H1 (cell line): ENCODE measurements around the gene ITIH1. TPM values are rescaled to one million over a fixed set of nuclear protein-coding genes. Genes with fewer than 3 reads are reported as not detected.

Experiments
- CTCF ChIA-PET: fragments of 300-600 bp; sonication (Branson Sonifier 250); formaldehyde crosslinking; loops from one replicate; lab custom pipeline; 2021; ENCODE audit not compliant: partially characterized antibody; lab: Charles Lee
- POLR2A ChIA-PET: fragments of 300-600 bp; sonication (Branson Sonifier 250); formaldehyde crosslinking; loops from one replicate; lab custom pipeline; 2021; ENCODE audit warnings: inconsistent platforms; ENCODE audit not compliant: partially characterized antibody; lab: Charles Lee
- DNase-seq, 2 experiments: peaks; one replicate each; pipeline versions ENCODE4 v3.0.0 to v3.0.0-alpha.2; 2010 to 2022; ENCODE audit warnings: low spot score in 2 of 2, low read depth in 1 of 2, mixed read lengths in 1 of 2
- FAIRE-seq: peaks from 2 replicates; lab custom pipeline; 2011; peaks lifted over from hg19 to GRCh38; lab: Jason Lieb, UNC
- H2AFZ ChIP-seq: 2 replicates; pipeline ENCODE4 v1.8.1; 2012; ENCODE audit warnings: low read length, inconsistent platforms
- H2AK5ac ChIP-seq: 2 replicates; pipeline ENCODE4 v1.6.1; 2013; ENCODE audit warnings: low read depth, low read length
- H2BK120ac ChIP-seq: replicated peaks from 2 replicates; pipeline ENCODE3; 2013; ENCODE audit warnings: low read depth, low read length, inconsistent platforms
- H2BK12ac ChIP-seq: 2 replicates; pipeline ENCODE4 v1.6.1; 2013; ENCODE audit warnings: low read depth, low read length
- H2BK15ac ChIP-seq: 2 replicates; pipeline ENCODE4 v1.6.1; 2013; ENCODE audit warnings: low read length
- H2BK20ac ChIP-seq: 2 replicates; pipeline ENCODE4 v1.6.1; 2013; ENCODE audit warnings: low read length
- H2BK5ac ChIP-seq: 2 replicates; pipeline ENCODE4 v1.6.1; 2013; ENCODE audit warnings: low read depth, low read length
- H3K14ac ChIP-seq: 2 replicates; pipeline ENCODE4 v1.6.1; 2013; ENCODE audit warnings: inconsistent platforms; ENCODE audit not compliant: insufficient read length
- H3K18ac ChIP-seq: 2 replicates; pipeline ENCODE4 v1.6.1; 2013; ENCODE audit warnings: low read length; ENCODE audit errors: extremely low read depth
- H3K23ac ChIP-seq: 2 replicates; pipeline ENCODE4 v1.6.1; 2013; ENCODE audit warnings: inconsistent platforms; ENCODE audit not compliant: insufficient read length
- H3K23me2 ChIP-seq: 2 replicates; pipeline ENCODE4 v1.6.1; 2013; ENCODE audit warnings: low read depth, low read length
- H3K27ac ChIP-seq: 2 replicates; pipeline ENCODE4 v1.6.1; 2011; ENCODE audit warnings: low read depth, low read length, inconsistent platforms
- H3K27me3 ChIP-seq, 4 experiments: replicated peaks in 1 of 4; 1 replicate in 1 of 4; 2 replicates in 3 of 4; pipeline versions ENCODE4 v1.6.1 to v1.8.1; 2011 to 2013; ENCODE audit warnings: low read length in 3 of 4, mild to moderate bottlenecking in 3 of 4, inconsistent platforms in 2 of 4, mixed read lengths in 2 of 4, moderate library complexity in 1 of 4; ENCODE audit not compliant: control insufficient read depth in 3 of 4, insufficient read depth in 3 of 4; ENCODE audit errors: extremely low read depth in 1 of 4
- H3K36me3 ChIP-seq, 4 experiments: 2 replicates each; pipeline versions ENCODE4 v1.6.1 to v1.8.1; 2011 to 2013; ENCODE audit warnings: mild to moderate bottlenecking in 4 of 4, low read length in 3 of 4, moderate library complexity in 2 of 4, control low read depth in 1 of 4, inconsistent platforms in 1 of 4; ENCODE audit not compliant: insufficient read depth in 4 of 4, control insufficient read depth in 2 of 4
- H3K4ac ChIP-seq: replicated peaks from 2 replicates; pipeline ENCODE3; 2013; ENCODE audit warnings: low read length, low read depth, mixed read lengths, inconsistent platforms; ENCODE audit not compliant: insufficient read length
- H3K4me1 ChIP-seq, 4 experiments: replicated peaks in 1 of 4; 1 replicate in 1 of 4; 2 replicates in 3 of 4; pipeline versions ENCODE4 v1.6.1 to v1.8.1; 2011 to 2013; ENCODE audit warnings: low read length in 3 of 4, inconsistent platforms in 2 of 4, mixed read lengths in 1 of 4; ENCODE audit not compliant: insufficient read depth in 4 of 4, control insufficient read depth in 3 of 4
- H3K4me2 ChIP-seq, 2 experiments: 2 replicates each; pipeline versions ENCODE4 v1.6.1 to v1.8.1; 2011 to 2013; ENCODE audit warnings: low read depth in 2 of 2, low read length in 2 of 2, control low read depth in 1 of 2, inconsistent platforms in 1 of 2, mild to moderate bottlenecking in 1 of 2; ENCODE audit not compliant: insufficient read depth in 1 of 2
- H3K4me3 ChIP-seq, 4 experiments: fragments of 200-600, 300-600 bp in 1 of 4; sonication (generic), shearing (Covaris generic), sonication (Bioruptor Twin) in 1 of 4; 2 replicates each; pipeline versions ENCODE4 v1.5.1 to v1.8.1; 2011 to 2016; ENCODE audit warnings: low read length in 4 of 4, low read depth in 3 of 4, control low read depth in 2 of 4, inconsistent platforms in 2 of 4, mild to moderate bottlenecking in 2 of 4, mixed read lengths in 1 of 4, moderate library complexity in 1 of 4; ENCODE audit not compliant: insufficient read depth in 2 of 4; ENCODE audit errors: extremely low read depth in 1 of 4
- H3K56ac ChIP-seq: replicated peaks from 2 replicates; pipeline ENCODE3; 2013; ENCODE audit warnings: low read depth, mild to moderate bottlenecking, mixed read lengths, low read length, inconsistent platforms; ENCODE audit not compliant: insufficient read length
- H3K79me1 ChIP-seq: 2 replicates; pipeline ENCODE4 v1.6.1; 2013; ENCODE audit warnings: low read depth, low read length, control low read depth
- H3K79me2 ChIP-seq, 2 experiments: 2 replicates each; pipeline versions ENCODE4 v1.6.1 to v1.8.1; 2012 to 2013; ENCODE audit warnings: low read length in 2 of 2, mild to moderate bottlenecking in 2 of 2, inconsistent platforms in 1 of 2; ENCODE audit not compliant: insufficient read depth in 2 of 2, control insufficient read depth in 1 of 2
- H3K9ac ChIP-seq, 4 experiments: replicated peaks in 1 of 4; 1 replicate in 1 of 4; 2 replicates in 3 of 4; pipeline versions ENCODE4 v1.6.1 to v1.8.1; 2011 to 2013; ENCODE audit warnings: low read depth in 3 of 4, low read length in 3 of 4, control low read depth in 2 of 4, mild to moderate bottlenecking in 2 of 4, moderate library complexity in 2 of 4, inconsistent platforms in 1 of 4; ENCODE audit errors: extremely low read depth in 1 of 4
- H3K9me3 ChIP-seq, 2 experiments: 2 replicates each; pipeline versions ENCODE4 v1.6.1 to v1.8.1; 2012 to 2013; ENCODE audit warnings: mild to moderate bottlenecking in 2 of 2, moderate library complexity in 2 of 2, control low read depth in 1 of 2, inconsistent platforms in 1 of 2, low read depth in 1 of 2, low read length in 1 of 2, mixed read lengths in 1 of 2; ENCODE audit not compliant: insufficient read depth in 2 of 2
- H4K20me1 ChIP-seq, 2 experiments: replicated peaks in 1 of 2; 2 replicates each; pipeline versions ENCODE3 to v1.8.1; 2011 to 2013; ENCODE audit warnings: inconsistent platforms in 2 of 2, low read length in 2 of 2, mild to moderate bottlenecking in 1 of 2; ENCODE audit not compliant: insufficient read depth in 2 of 2, control insufficient read depth in 1 of 2
- H4K5ac ChIP-seq: 2 replicates; pipeline ENCODE4 v1.6.1; 2013; ENCODE audit warnings: low read length, low read depth, mixed read lengths, inconsistent platforms; ENCODE audit not compliant: insufficient read length
- H4K8ac ChIP-seq: 2 replicates; pipeline ENCODE4 v1.8.0; 2013; ENCODE audit warnings: mild to moderate bottlenecking, moderate library complexity, low read length, inconsistent platforms; ENCODE audit not compliant: insufficient read depth; ENCODE audit errors: extremely low read depth
- H4K91ac ChIP-seq: replicated peaks from 2 replicates; pipeline ENCODE3; 2013; ENCODE audit warnings: low read length, mixed read lengths, inconsistent platforms; ENCODE audit not compliant: insufficient read length
- CHD1 ChIP-seq: IDR thresholded peaks from 2 replicates; pipeline ENCODE4 v1.6.1; 2012; ENCODE audit warnings: low read depth, low read length, improper control_type of control experiment
- CTCF ChIP-seq, 3 experiments: IDR thresholded peaks; 1 replicate in 2 of 3; 2 replicates in 1 of 3; pipeline versions ENCODE4 v1.5.1 to v1.6.1; 2011; ENCODE audit warnings: low read length in 3 of 3, mild to moderate bottlenecking in 3 of 3, inconsistent platforms in 2 of 3, low read depth in 1 of 3, moderate library complexity in 1 of 3; ENCODE audit not compliant: insufficient read depth in 1 of 3; ENCODE audit errors: control extremely low read depth in 1 of 3
- SP1 ChIP-seq: IDR thresholded peaks from 2 replicates; pipeline ENCODE4 v1.6.1; 2011; ENCODE audit warnings: low read depth, low read length
- WGBS, 2 experiments: shearing (Covaris generic) in 1 of 2; methylation state at CpG; one replicate each; pipeline versions ENCODE4 v1.1.6 to v1.1.7; 2013 to 2015; ENCODE audit warnings: low lambda C conversion rate in 2 of 2, mixed read lengths in 2 of 2, inconsistent platforms in 1 of 2, low coverage in 1 of 2, missing lambda C conversion rate in 1 of 2; ENCODE audit not compliant: insufficient replicate concordance in 2 of 2, insufficient coverage in 1 of 2, insufficient read length in 1 of 2; ENCODE audit errors: extremely low coverage in 1 of 2, missing lambda C conversion rate in 1 of 2; 5-methylcytosine and 5-hydroxymethylcytosine counted together
- long read RNA-seq, 2 experiments: library from RNA in 1 of 2; library from capped mRNA in 1 of 2; stranded (forward); transcript quantifications; one replicate each; pipeline ENCODE4 v2.0.0, GENCODE V29; 2021; ENCODE audit warnings: inconsistent platforms in 1 of 2
- polyA minus RNA-seq, 3 experiments: library from RNA; depleted of rRNA, polyadenylated mRNA; stranded (reverse); fragments of >200 nt; gene quantifications; 1 replicate in 2 of 3; 2 replicates in 1 of 3; pipeline ENCODE4 v1.2.3, GENCODE V29; 2011
- polyA plus RNA-seq, 7 experiments: library from polyadenylated mRNA; depleted of rRNA in 3 of 7; stranded (reverse) in 5 of 7; unstranded in 2 of 7; fragments of >200 nt in 5 of 7; fragments of 200-250 nt in 2 of 7; gene quantifications; 1 replicate in 5 of 7; 2 replicates in 1 of 7; 4 replicates in 1 of 7; pipeline versions ENCODE4 v1.2.1 to v1.2.3, GENCODE V29; 2011 to 2013; ENCODE audit warnings: missing spikeins in 2 of 7, mixed read lengths in 2 of 7
- total RNA-seq: library from RNA; stranded (reverse); fragmentation: NEBNext Ultra II Directional; extraction: Animal tissue kit (Norgen Biotek cat#: 25700); gene quantifications from 2 replicates; pipeline ENCODE4 v1.2.1, GENCODE V29; 2021

ITIH1 gene, protein sequence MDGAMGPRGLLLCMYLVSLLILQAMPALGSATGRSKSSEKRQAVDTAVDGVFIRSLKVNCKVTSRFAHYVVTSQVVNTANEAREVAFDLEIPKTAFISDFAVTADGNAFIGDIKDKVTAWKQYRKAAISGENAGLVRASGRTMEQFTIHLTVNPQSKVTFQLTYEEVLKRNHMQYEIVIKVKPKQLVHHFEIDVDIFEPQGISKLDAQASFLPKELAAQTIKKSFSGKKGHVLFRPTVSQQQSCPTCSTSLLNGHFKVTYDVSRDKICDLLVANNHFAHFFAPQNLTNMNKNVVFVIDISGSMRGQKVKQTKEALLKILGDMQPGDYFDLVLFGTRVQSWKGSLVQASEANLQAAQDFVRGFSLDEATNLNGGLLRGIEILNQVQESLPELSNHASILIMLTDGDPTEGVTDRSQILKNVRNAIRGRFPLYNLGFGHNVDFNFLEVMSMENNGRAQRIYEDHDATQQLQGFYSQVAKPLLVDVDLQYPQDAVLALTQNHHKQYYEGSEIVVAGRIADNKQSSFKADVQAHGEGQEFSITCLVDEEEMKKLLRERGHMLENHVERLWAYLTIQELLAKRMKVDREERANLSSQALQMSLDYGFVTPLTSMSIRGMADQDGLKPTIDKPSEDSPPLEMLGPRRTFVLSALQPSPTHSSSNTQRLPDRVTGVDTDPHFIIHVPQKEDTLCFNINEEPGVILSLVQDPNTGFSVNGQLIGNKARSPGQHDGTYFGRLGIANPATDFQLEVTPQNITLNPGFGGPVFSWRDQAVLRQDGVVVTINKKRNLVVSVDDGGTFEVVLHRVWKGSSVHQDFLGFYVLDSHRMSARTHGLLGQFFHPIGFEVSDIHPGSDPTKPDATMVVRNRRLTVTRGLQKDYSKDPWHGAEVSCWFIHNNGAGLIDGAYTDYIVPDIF
- total RNA-seq (not detected in 2 replicates), polyA plus RNA-seq (2011; rRNA removed) (not detected in 2 replicates), polyA minus RNA-seq (2011; rRNA and poly(A)+ RNA removed) (not detected in 2 replicates)
- polyA plus RNA-seq (2011; cell fraction: cytosol; rRNA removed): not detected
- not detected for polyA plus RNA-seq (2011; cell fraction: nucleus; rRNA removed)
- not detected in 4 replicates for polyA plus RNA-seq (2012, experiment 1 of 2)
- polyA plus RNA-seq (2012, experiment 2 of 2): not detected
- not detected for polyA plus RNA-seq (2013, experiment 1 of 2)
- not detected for polyA plus RNA-seq (2013, experiment 2 of 2)
- polyA minus RNA-seq (2011; cell fraction: cytosol; rRNA and poly(A)+ RNA removed): not detected
- polyA minus RNA-seq (2011; cell fraction: nucleus; rRNA and poly(A)+ RNA removed): not detected
- long read RNA-seq, experiment 1: 0 reads
- long read RNA-seq, experiment 2: 0 reads

- FAIRE-seq (no peak), DNase-seq (no peak)
- Histone ChIP-seq H3K27ac (no peak within 1 kb of the TSS), H2BK120ac (no peak within 1 kb of the TSS), H3K79me2 (no peaks in the 10 kb centered on the region), H3K4me2 (no peak within 1 kb of the TSS), H2AK5ac (no peak within 1 kb of the TSS), H4K8ac (no peak within 1 kb of the TSS), H3K23me2 (no peaks in the 10 kb centered on the region), H3K4ac (no peak within 1 kb of the TSS), H4K91ac (no peak within 1 kb of the TSS), H3K23ac (no peak within 1 kb of the TSS), H3K9me3 (no peaks in the 10 kb centered on the region), H3K18ac (no peak within 1 kb of the TSS), H2AFZ (no peak within 1 kb of the TSS), H3K27me3 (no peaks in the 10 kb centered on the region; a peak in 1 of 7 replicates), H2BK5ac (no peak within 1 kb of the TSS), H2BK20ac (no peak within 1 kb of the TSS), H2BK12ac (no peak within 1 kb of the TSS), H4K20me1 (no peaks in the 10 kb centered on the region), H3K9ac (no peak within 1 kb of the TSS), H3K56ac (no peak within 1 kb of the TSS), H3K79me1 (no peaks in the 10 kb centered on the region), H3K4me3 (no peak within 1 kb of the TSS), H4K5ac (no peak within 1 kb of the TSS), H3K4me1 (peaks cover 0 to 7% (median 0%) of the 10 kb centered on the region in 4 experiments; a peak in 1 of 7 replicates), H3K36me3 (no peaks in the 10 kb centered on the region; a peak in 1 of 8 replicates), H3K14ac (no peak within 1 kb of the TSS), H2BK15ac (no peak within 1 kb of the TSS)
- CTCF ChIA-PET: interaction anchor here (0.6 to 4.3 kb wide), 4 partner anchors 9 to 210 kb away, joined by 3 to 21 read pairs (median 5); no protein-coding TSS in a partner anchor
- WGBS, 2 experiments: 89% methylated on average over 12 of the region's 12 CpGs; no CpG with 5 or more reads in 1 of the 2 experiments
- POLR2A ChIA-PET: interaction anchor here (1.4 kb wide), 1 partner anchor 11 kb away, joined by 4 read pairs; no protein-coding TSS in a partner anchor
- TF ChIP-seq SP1 (no peak), CHD1 (no peak), CTCF (IDR thresholded peaks at IDR 0.05; ENCODE audit: control extremely low read depth in 1 of 3, insufficient read depth in 1 of 3, low read depth in 1 of 3, low read length in 3 of 3) (no peak)
Observed at GRCh38 chr3:52777127-52777958, at the start of gene ITIH1. ITIH1 (plus strand) TSS chr3:52777599; CDS start chr3:52777616, 17 bp downstream.
